ENCODE results near the gene ARID1B.

The ARID1B gene

DNA sequence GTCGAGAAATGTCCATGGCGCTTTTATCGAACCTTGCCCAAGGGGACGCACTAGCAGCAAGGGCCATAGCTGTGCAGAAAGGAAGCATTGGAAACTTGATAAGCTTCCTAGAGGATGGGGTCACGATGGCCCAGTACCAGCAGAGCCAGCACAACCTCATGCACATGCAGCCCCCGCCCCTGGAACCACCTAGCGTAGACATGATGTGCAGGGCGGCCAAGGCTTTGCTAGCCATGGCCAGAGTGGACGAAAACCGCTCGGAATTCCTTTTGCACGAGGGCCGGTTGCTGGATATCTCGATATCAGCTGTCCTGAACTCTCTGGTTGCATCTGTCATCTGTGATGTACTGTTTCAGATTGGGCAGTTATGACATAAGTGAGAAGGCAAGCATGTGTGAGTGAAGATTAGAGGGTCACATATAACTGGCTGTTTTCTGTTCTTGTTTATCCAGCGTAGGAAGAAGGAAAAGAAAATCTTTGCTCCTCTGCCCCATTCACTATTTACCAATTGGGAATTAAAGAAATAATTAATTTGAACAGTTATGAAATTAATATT is 430.4 kb downstream of the ARID1B start:
- DNase-seq (no peak), ATAC-seq (ENCODE audit: insufficient read depth, low read depth) (no peak)
- peaks cover 59% of the 10 kb centered on the region for H3K36me3 ChIP-seq (ENCODE audit: insufficient read depth, low read length)
- H2AFZ ChIP-seq (ENCODE audit: low read depth, low read length), result no peak overlapping the region
- no peak overlapping the region for H3K27ac ChIP-seq (ENCODE audit: low read length)
- no peak overlapping the region for H3K4me3 ChIP-seq (ENCODE audit: low read depth in 1 of 2, low read length in 2 of 2)
- no peaks in the 10 kb centered on the region for H3K9me3 ChIP-seq (ENCODE audit: insufficient read depth, low read length, severe bottlenecking)
- TF ChIP-seq EZH2 (IDR thresholded peaks at IDR 0.05; ENCODE audit: borderline replicate concordance, low read depth, low read length, severe bottlenecking), result no peak
- TF ChIP-seq, protein P1, sequence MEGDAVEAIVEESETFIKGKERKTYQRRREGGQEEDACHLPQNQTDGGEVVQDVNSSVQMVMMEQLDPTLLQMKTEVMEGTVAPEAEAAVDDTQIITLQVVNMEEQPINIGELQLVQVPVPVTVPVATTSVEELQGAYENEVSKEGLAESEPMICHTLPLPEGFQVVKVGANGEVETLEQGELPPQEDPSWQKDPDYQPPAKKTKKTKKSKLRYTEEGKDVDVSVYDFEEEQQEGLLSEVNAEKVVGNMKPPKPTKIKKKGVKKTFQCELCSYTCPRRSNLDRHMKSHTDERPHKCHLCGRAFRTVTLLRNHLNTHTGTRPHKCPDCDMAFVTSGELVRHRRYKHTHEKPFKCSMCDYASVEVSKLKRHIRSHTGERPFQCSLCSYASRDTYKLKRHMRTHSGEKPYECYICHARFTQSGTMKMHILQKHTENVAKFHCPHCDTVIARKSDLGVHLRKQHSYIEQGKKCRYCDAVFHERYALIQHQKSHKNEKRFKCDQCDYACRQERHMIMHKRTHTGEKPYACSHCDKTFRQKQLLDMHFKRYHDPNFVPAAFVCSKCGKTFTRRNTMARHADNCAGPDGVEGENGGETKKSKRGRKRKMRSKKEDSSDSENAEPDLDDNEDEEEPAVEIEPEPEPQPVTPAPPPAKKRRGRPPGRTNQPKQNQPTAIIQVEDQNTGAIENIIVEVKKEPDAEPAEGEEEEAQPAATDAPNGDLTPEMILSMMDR (IDR thresholded peaks at IDR 0.05; ENCODE audit: borderline replicate concordance, extremely low read depth, low read length, poor library complexity, severe bottlenecking), result no peak
- no peaks in the 10 kb centered on the region for H3K4me1 ChIP-seq (ENCODE audit: insufficient read depth, low read length)
- peaks cover 2% of the 10 kb centered on the region for H4K20me1 ChIP-seq (ENCODE audit: insufficient read depth, low read length)
- no peak overlapping the region for H3K4me2 ChIP-seq (ENCODE audit: insufficient read depth, low read length)
- H3K9ac ChIP-seq (ENCODE audit: low read depth, low read length), result no peak overlapping the region
- H3K27me3 ChIP-seq (ENCODE audit: insufficient read depth, low read length, poor library complexity), result no peaks in the 10 kb centered on the region
- H3K79me2 ChIP-seq (ENCODE audit: insufficient read depth, low read length), result no peaks in the 10 kb centered on the region

GRCh38 chr6:157209865-157210530 is 432.8 kb downstream of the ARID1B start:
- no peaks in the 10 kb centered on the region for H3K9me3 ChIP-seq (ENCODE audit: insufficient read depth, low read length, severe bottlenecking)
- no peaks in the 10 kb centered on the region for H3K27me3 ChIP-seq (ENCODE audit: insufficient read depth, low read length, poor library complexity)
- no peak overlapping the region for H3K4me3 ChIP-seq (ENCODE audit: low read depth in 1 of 2, low read length in 2 of 2)
- no peak overlapping the region for H3K27ac ChIP-seq (ENCODE audit: low read length)
- H2AFZ ChIP-seq (ENCODE audit: low read depth, low read length), result no peak overlapping the region
- no peak for TF ChIP-seq EZH2 (IDR thresholded peaks at IDR 0.05; ENCODE audit: borderline replicate concordance, low read depth, low read length, severe bottlenecking)
- TF ChIP-seq, protein P1 (IDR thresholded peaks at IDR 0.05; ENCODE audit: borderline replicate concordance, extremely low read depth, low read length, poor library complexity, severe bottlenecking), result no peak
- ATAC-seq (ENCODE audit: insufficient read depth, low read depth), result no peak
- no peak overlapping the region for H3K4me2 ChIP-seq (ENCODE audit: insufficient read depth, low read length)
- H3K36me3 ChIP-seq (ENCODE audit: insufficient read depth, low read length), result peaks cover 38% of the 10 kb centered on the region
- no peak overlapping the region for H3K9ac ChIP-seq (ENCODE audit: low read depth, low read length)
- H3K79me2 ChIP-seq (ENCODE audit: insufficient read depth, low read length), result no peaks in the 10 kb centered on the region
- DNase-seq, result no peak
- H3K4me1 ChIP-seq (ENCODE audit: insufficient read depth, low read length), result no peaks in the 10 kb centered on the region
- H4K20me1 ChIP-seq (ENCODE audit: insufficient read depth, low read length), result peaks cover 2% of the 10 kb centered on the region

DNA sequence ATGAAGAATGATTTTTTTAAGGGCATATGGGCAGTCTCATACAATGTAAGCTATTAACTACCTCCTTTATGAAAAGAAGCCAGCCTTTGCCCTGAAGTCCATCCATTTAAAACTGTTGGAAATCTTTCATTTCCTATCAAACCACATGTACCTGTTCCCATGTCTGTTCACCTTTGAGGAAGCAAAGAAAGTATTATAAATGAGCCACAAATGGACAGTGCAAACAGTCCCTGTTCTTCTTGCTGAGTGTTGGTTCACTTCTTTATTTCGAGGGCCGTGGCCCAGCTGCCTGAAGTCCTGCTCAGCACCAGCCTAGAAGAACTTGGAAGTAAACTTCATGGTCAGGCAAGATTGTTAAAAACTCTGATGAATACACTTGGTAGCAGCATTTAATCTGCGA is 433.8 kb downstream of the ARID1B start:
- no peak for ATAC-seq (ENCODE audit: insufficient read depth, low read depth)
- no peak overlapping the region for H3K4me2 ChIP-seq (ENCODE audit: insufficient read depth, low read length)
- H3K9ac ChIP-seq (ENCODE audit: low read depth, low read length), result no peak overlapping the region
- no peak overlapping the region for H3K27ac ChIP-seq (ENCODE audit: low read length)
- H3K27me3 ChIP-seq (ENCODE audit: insufficient read depth, low read length, poor library complexity), result no peaks in the 10 kb centered on the region
- DNase-seq, result no peak
- TF ChIP-seq EZH2 (IDR thresholded peaks at IDR 0.05; ENCODE audit: borderline replicate concordance, low read depth, low read length, severe bottlenecking), result no peak
- TF ChIP-seq, protein P1 (IDR thresholded peaks at IDR 0.05; ENCODE audit: borderline replicate concordance, extremely low read depth, low read length, poor library complexity, severe bottlenecking), result no peak
- H3K36me3 ChIP-seq (ENCODE audit: insufficient read depth, low read length), result peaks cover 29% of the 10 kb centered on the region
- H4K20me1 ChIP-seq (ENCODE audit: insufficient read depth, low read length), result peaks cover 2% of the 10 kb centered on the region
- H2AFZ ChIP-seq (ENCODE audit: low read depth, low read length), result no peak overlapping the region
- no peak overlapping the region for H3K4me3 ChIP-seq (ENCODE audit: low read depth in 1 of 2, low read length in 2 of 2)
- H3K79me2 ChIP-seq (ENCODE audit: insufficient read depth, low read length), result no peaks in the 10 kb centered on the region
- no peaks in the 10 kb centered on the region for H3K9me3 ChIP-seq (ENCODE audit: insufficient read depth, low read length, severe bottlenecking)
- no peaks in the 10 kb centered on the region for H3K4me1 ChIP-seq (ENCODE audit: insufficient read depth, low read length)

Data from DND-41 (cell line).